Transverse colon (tissue), 4 donors: ENCODE measurements around the gene HIVEP3. TPM values are rescaled to one million over a fixed set of nuclear protein-coding genes. Genes with fewer than 3 reads are reported as not detected.

Experiments
- DNase-seq: peaks from one replicate; pipeline ENCODE4 v3.0.0-alpha.2; 2019
- H3K27ac ChIP-seq, 4 donors: fragments of 200-600 bp; sonication (generic); 2 replicates each; pipeline ENCODE4 v1.5.1; 2016 to 2018; ENCODE audit warnings: inconsistent platforms in 4 of 4
- H3K27me3 ChIP-seq: fragments of 200-600 bp; sonication (generic); 2 replicates; pipeline ENCODE4 v1.5.1; 2017; ENCODE audit warnings: inconsistent platforms
- H3K36me3 ChIP-seq, 4 donors: fragments of 200-600 bp; sonication (generic); 2 replicates each; pipeline ENCODE4 v1.5.1; 2017 to 2019; ENCODE audit warnings: inconsistent platforms in 4 of 4
- H3K4me1 ChIP-seq, 4 donors: fragments of 200-600 bp; sonication (generic); 2 replicates each; pipeline ENCODE4 v1.5.1; 2017 to 2020; ENCODE audit warnings: inconsistent platforms in 4 of 4
- H3K4me3 ChIP-seq, 4 donors: fragments of 200-600 bp; sonication (generic); 1 replicate in 1 of 4; 2 replicates in 3 of 4; pipeline versions ENCODE4 v1.5.1 to v1.6.1; 2017 to 2019; ENCODE audit warnings: inconsistent platforms in 4 of 4
- H3K9me3 ChIP-seq, 2 donors: fragments of 200-600 bp; sonication (generic); 2 replicates each; pipeline ENCODE4 v1.5.1; 2017 to 2019; ENCODE audit warnings: inconsistent platforms in 2 of 2
- EP300 ChIP-seq: sonication (generic); formaldehyde crosslinking; IDR thresholded peaks from one replicate; pipeline ENCODE4 v1.6.1; 2017; ENCODE audit warnings: antibody characterized with exemption, low read depth
- POLR2A ChIP-seq: fragments of 450-650 bp; IDR thresholded peaks from one replicate; pipeline ENCODE4 v1.6.1; 2016; ENCODE audit warnings: antibody characterized with exemption, mild to moderate bottlenecking, moderate library complexity
- POLR2AphosphoS5 ChIP-seq, 3 donors: sonication (generic); formaldehyde crosslinking; IDR thresholded peaks; one replicate each; pipeline ENCODE4 v1.6.1; 2016; ENCODE audit warnings: antibody characterized with exemption in 3 of 3
- WGBS, 2 donors: methylation state at CpG; one replicate each; pipeline ENCODE4 v1.1.5; 2018; ENCODE audit warnings: low coverage in 1 of 2; 5-methylcytosine and 5-hydroxymethylcytosine counted together
- in situ Hi-C, 4 donors: fragments of 200-750 bp; cut with MboI; loops; one replicate each; pipeline versions ENCODE4 v1.15.0 to v1.15.1; 2017; ENCODE audit warnings: low sequenced_read_pairs in 3 of 4, low pct_ligation_motif_present in 1 of 4, low pct_unique_long_range_greater_than_20kb in 1 of 4
- intact Hi-C: fragments of 100-400 bp; cut with DNase I; formaldehyde crosslinking; loops from one replicate; pipeline ENCODE4 v1.15.1; 2023; ENCODE audit warnings: low total_unique reads
- total RNA-seq, 4 donors: library from RNA; depleted of rRNA; stranded (reverse); fragments of >200 nt; gene quantifications; one replicate each; pipeline ENCODE4 v1.1.0, GENCODE V29; 2016
- TF ChIP-seq, protein P1 (sequence below), 5 experiments: fragments of 200-600 bp in 3 of 5; fragments of 450-650 bp in 2 of 5; sonication (generic) in 3 of 5; IDR thresholded peaks; 1 replicate in 2 of 5; 2 replicates in 3 of 5; pipeline ENCODE4 v1.5.1; 2016 to 2017; ENCODE audit warnings: antibody characterized with exemption in 5 of 5, inconsistent platforms in 3 of 5, mild to moderate bottlenecking in 2 of 5, moderate library complexity in 1 of 5

HIVEP3 gene
- total RNA-seq, 4 donors from 2014 or later: 3.7 to 15.0 (median 5.2) TPM

GRCh38 chr1:41642922-41643821 is 275.6 kb downstream of the HIVEP3 start:
- WGBS, 2 donors: 91 to 97% methylated on average over 5 to 13 of the region's 13 CpGs
- TF ChIP-seq, protein P1, sequence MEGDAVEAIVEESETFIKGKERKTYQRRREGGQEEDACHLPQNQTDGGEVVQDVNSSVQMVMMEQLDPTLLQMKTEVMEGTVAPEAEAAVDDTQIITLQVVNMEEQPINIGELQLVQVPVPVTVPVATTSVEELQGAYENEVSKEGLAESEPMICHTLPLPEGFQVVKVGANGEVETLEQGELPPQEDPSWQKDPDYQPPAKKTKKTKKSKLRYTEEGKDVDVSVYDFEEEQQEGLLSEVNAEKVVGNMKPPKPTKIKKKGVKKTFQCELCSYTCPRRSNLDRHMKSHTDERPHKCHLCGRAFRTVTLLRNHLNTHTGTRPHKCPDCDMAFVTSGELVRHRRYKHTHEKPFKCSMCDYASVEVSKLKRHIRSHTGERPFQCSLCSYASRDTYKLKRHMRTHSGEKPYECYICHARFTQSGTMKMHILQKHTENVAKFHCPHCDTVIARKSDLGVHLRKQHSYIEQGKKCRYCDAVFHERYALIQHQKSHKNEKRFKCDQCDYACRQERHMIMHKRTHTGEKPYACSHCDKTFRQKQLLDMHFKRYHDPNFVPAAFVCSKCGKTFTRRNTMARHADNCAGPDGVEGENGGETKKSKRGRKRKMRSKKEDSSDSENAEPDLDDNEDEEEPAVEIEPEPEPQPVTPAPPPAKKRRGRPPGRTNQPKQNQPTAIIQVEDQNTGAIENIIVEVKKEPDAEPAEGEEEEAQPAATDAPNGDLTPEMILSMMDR (IDR thresholded peaks at IDR 0.05): no peak
- TF ChIP-seq POLR2A (no peak), POLR2AphosphoS5 (IDR thresholded peaks at IDR 0.05) (no peak), EP300 (no peak)

DNA sequence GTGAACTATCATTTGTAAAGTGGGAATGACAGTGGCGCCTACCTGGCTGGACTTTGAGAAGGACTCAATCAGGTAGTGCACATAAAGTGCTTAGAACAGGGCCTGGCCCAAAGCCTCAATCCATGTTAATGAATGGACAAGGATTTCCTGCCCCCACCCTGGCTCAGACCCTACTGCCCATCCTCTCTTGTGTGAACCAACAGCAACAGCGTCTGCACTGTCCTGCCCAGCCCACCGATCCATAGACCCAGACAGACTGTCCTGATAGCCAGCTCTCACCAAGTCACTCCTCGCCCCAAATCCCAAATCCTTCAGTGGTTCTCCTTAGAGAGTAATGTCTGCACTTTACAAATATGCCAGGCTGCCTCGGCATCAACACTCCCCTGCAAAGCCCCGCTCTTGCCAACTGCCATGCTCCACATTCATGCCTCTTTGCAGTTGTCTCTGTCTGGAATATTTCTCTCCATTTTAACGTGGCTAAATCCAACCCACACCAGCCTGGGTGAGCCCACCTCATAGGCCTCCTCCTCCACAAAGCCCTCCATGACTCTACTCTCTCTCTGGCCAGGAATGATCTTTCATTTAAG is 276.7 kb downstream of the HIVEP3 start:
- WGBS, 2 donors: 72 to 92% methylated on average over 3 to 7 of the region's 7 CpGs
- H3K36me3 ChIP-seq: no peaks in the 10 kb centered on the region
- in situ Hi-C loops: no loop called here
- H3K27ac ChIP-seq: no peak overlapping the region
- H3K4me1 ChIP-seq: no peaks in the 10 kb centered on the region
- no peak for DNase-seq
- no peak overlapping the region for H3K4me3 ChIP-seq
- intact Hi-C loops: no loop called here
- no peak for TF ChIP-seq EP300
- TF ChIP-seq POLR2A: no peak
- TF ChIP-seq, protein P1 (IDR thresholded peaks at IDR 0.05): no peak
- no peak for TF ChIP-seq POLR2AphosphoS5 (IDR thresholded peaks at IDR 0.05)
- H3K27me3 ChIP-seq: no peaks in the 10 kb centered on the region
- no peaks in the 10 kb centered on the region for H3K9me3 ChIP-seq

More at GRCh38 chr1:41642922-41643821, 275.6 kb downstream of the HIVEP3 start:
- no peak overlapping the region for H3K4me3 ChIP-seq
- H3K27me3 ChIP-seq: no peaks in the 10 kb centered on the region
- no peaks in the 10 kb centered on the region for H3K9me3 ChIP-seq
- no peak overlapping the region for H3K27ac ChIP-seq
- DNase-seq: peak; percentile 2
- H3K36me3 ChIP-seq: no peaks in the 10 kb centered on the region
- in situ Hi-C loops (no loop called here), intact Hi-C loops (no loop called here)
- no peaks in the 10 kb centered on the region for H3K4me1 ChIP-seq

- 78% methylated on average over 3 of the region's 3 CpGs; no CpG with 5 or more reads in 1 of the 2 donors for WGBS, 2 donors
- Histone ChIP-seq H3K27ac (no peak overlapping the region), H3K36me3 (no peaks in the 10 kb centered on the region), H3K27me3 (no peaks in the 10 kb centered on the region), H3K9me3 (no peaks in the 10 kb centered on the region), H3K4me1 (no peaks in the 10 kb centered on the region), H3K4me3 (no peak overlapping the region)
- TF ChIP-seq, protein P1 (IDR thresholded peaks at IDR 0.05): no peak
- TF ChIP-seq POLR2A: no peak
- TF ChIP-seq POLR2AphosphoS5 (IDR thresholded peaks at IDR 0.05): no peak
- no peak for TF ChIP-seq EP300
- intact Hi-C loops: no loop called here
- in situ Hi-C loops: no loop called here
- DNase-seq: no peak
Observed at GRCh38 chr1:41641475-41641814, 277.3 kb downstream of the HIVEP3 start.

GRCh38 chr1:41640756-41641474 is 277.8 kb downstream of the HIVEP3 start:
- WGBS, 2 donors: 77 to 94% methylated on average over 5 to 8 of the region's 8 CpGs

More at GRCh38 chr1:41640756-41641474, 277.8 kb downstream of the HIVEP3 start:
- in situ Hi-C loops (no loop called here), intact Hi-C loops (no loop called here)
- no peaks in the 10 kb centered on the region for H3K27me3 ChIP-seq
- no peak overlapping the region for H3K4me3 ChIP-seq
- peak; percentile 1 for DNase-seq
- no peaks in the 10 kb centered on the region for H3K36me3 ChIP-seq
- no peaks in the 10 kb centered on the region for H3K4me1 ChIP-seq
- TF ChIP-seq, protein P1 (IDR thresholded peaks at IDR 0.05): no peak
- TF ChIP-seq EP300 (no peak), POLR2A (no peak), POLR2AphosphoS5 (IDR thresholded peaks at IDR 0.05) (no peak)
- H3K27ac ChIP-seq: no peak overlapping the region
- H3K9me3 ChIP-seq: no peaks in the 10 kb centered on the region
